ENCODE measurements around the gene CSNK1A1L.

CSNK1A1L gene

DNA sequence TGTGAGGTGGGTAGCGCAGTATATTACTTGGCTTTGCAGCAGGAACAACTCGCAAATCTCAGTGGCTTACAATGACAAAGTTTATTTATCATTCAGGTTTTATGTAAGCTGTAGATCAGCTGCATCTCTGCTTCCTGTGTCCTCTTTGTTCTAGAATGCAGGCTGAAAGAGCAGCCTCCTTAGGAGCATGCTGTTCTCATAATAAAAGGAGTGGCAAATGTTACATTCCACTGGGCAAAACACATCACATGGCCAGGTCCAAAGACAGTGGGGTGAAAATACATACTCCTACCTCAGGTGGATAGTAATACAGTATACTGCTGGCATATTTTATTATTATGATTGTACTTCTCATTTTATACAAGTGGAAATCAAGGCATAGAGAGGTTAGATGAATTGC lies 1.2 kb upstream of the CSNK1A1L start:
- Histone ChIP-seq H3K79me2 (ENCODE audit: low read length) (no peaks in the 10 kb centered on the region), H3K9ac (ENCODE audit: low read length) (no peak overlapping the region), H2AFZ (ENCODE audit: low read depth, low read length) (no peak overlapping the region), H4K20me1 (ENCODE audit: insufficient read depth, low read length) (no peaks in the 10 kb centered on the region), H3K4me3 (ENCODE audit: low read length) (no peak overlapping the region), H3K36me3 (replicated peaks; ENCODE audit: low read depth, low read length) (no peaks in the 10 kb centered on the region), H3K27ac (ENCODE audit: low read length) (no peak overlapping the region), H3K9me3 (ENCODE audit: insufficient read depth, low read length) (no peaks in the 10 kb centered on the region), H3K4me1 (ENCODE audit: low read length) (no peaks in the 10 kb centered on the region), H3K4me2 (ENCODE audit: low read length) (no peak overlapping the region), H3K27me3 (ENCODE audit: low read depth, low read length) (peaks cover 9% of the 10 kb centered on the region; the same call in 1 of the 2 replicates)
- TF ChIP-seq, protein P1, sequence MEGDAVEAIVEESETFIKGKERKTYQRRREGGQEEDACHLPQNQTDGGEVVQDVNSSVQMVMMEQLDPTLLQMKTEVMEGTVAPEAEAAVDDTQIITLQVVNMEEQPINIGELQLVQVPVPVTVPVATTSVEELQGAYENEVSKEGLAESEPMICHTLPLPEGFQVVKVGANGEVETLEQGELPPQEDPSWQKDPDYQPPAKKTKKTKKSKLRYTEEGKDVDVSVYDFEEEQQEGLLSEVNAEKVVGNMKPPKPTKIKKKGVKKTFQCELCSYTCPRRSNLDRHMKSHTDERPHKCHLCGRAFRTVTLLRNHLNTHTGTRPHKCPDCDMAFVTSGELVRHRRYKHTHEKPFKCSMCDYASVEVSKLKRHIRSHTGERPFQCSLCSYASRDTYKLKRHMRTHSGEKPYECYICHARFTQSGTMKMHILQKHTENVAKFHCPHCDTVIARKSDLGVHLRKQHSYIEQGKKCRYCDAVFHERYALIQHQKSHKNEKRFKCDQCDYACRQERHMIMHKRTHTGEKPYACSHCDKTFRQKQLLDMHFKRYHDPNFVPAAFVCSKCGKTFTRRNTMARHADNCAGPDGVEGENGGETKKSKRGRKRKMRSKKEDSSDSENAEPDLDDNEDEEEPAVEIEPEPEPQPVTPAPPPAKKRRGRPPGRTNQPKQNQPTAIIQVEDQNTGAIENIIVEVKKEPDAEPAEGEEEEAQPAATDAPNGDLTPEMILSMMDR (IDR thresholded peaks at IDR 0.05; ENCODE audit: low read depth, low read length) = no peak
- TF ChIP-seq EZH2phosphoT487 (IDR thresholded peaks at IDR 0.05; ENCODE audit: low read depth) = no peak

DNA sequence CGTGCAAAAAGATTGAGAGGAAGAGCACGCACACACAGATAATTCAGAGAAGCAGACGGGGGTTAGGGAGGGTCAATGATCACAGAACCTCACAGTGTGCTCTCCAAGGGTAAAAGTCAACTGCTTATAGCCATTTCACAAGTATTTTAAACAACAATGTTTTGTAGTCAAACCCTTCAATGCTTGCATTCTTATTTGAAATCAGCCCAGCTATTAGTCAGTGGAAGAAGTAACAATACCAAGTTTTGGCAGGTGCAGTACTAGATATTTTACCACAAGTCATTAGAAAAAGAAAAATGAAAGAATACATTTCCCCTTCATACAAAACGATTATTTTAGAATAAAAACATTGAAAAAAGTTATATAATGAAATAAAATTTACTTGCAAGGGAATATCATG lies 2.6 kb downstream of the CSNK1A1L start:
- no peak overlapping the region for H3K4me3 ChIP-seq (ENCODE audit: low read length)
- TF ChIP-seq, protein P1 (IDR thresholded peaks at IDR 0.05; ENCODE audit: low read depth, low read length) = no peak
- no peak for TF ChIP-seq EZH2phosphoT487 (IDR thresholded peaks at IDR 0.05; ENCODE audit: low read depth)
- no peak overlapping the region for H2AFZ ChIP-seq (ENCODE audit: low read depth, low read length)
- no peak overlapping the region for H3K4me2 ChIP-seq (ENCODE audit: low read length)
- no peaks in the 10 kb centered on the region for H3K9me3 ChIP-seq (ENCODE audit: insufficient read depth, low read length)
- H3K9ac ChIP-seq (ENCODE audit: low read length) = no peak overlapping the region
- peaks cover 9% of the 10 kb centered on the region; the same call in 1 of the 2 replicates for H3K27me3 ChIP-seq (ENCODE audit: low read depth, low read length)
- H3K79me2 ChIP-seq (ENCODE audit: low read length) = no peaks in the 10 kb centered on the region
- no peaks in the 10 kb centered on the region for H3K4me1 ChIP-seq (ENCODE audit: low read length)
- no peak overlapping the region for H3K27ac ChIP-seq (ENCODE audit: low read length)
- no peaks in the 10 kb centered on the region for H3K36me3 ChIP-seq (replicated peaks; ENCODE audit: low read depth, low read length)
- H4K20me1 ChIP-seq (ENCODE audit: insufficient read depth, low read length) = no peaks in the 10 kb centered on the region

DNA sequence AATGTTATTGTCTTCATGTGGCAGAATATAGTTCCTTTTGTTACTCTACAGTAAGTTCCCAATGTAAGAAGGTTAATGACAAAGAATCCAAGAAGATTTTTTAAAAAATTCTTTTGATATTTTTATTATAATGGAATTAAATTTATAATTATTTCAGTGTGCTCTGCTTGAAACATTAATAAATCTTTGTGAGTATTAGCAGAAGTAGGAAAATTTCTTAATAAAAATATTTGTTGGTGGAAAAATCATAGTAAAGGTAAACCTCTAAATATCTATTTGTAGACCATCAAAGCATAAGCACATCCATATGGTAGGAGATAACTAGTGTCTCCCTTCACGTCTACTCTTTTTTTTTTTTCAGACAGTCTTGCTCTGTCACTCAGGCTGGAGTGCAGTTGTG lies 4.3 kb downstream of the CSNK1A1L start:
- Histone ChIP-seq H3K4me3 (ENCODE audit: low read length) (no peak overlapping the region), H3K27me3 (ENCODE audit: low read depth, low read length) (no peaks in the 10 kb centered on the region), H3K27ac (ENCODE audit: low read length) (no peak overlapping the region), H3K36me3 (replicated peaks; ENCODE audit: low read depth, low read length) (no peaks in the 10 kb centered on the region), H2AFZ (ENCODE audit: low read depth, low read length) (no peak overlapping the region), H3K79me2 (ENCODE audit: low read length) (no peaks in the 10 kb centered on the region), H3K9ac (ENCODE audit: low read length) (no peak overlapping the region), H3K9me3 (ENCODE audit: insufficient read depth, low read length) (no peaks in the 10 kb centered on the region), H4K20me1 (ENCODE audit: insufficient read depth, low read length) (no peaks in the 10 kb centered on the region), H3K4me2 (ENCODE audit: low read length) (no peak overlapping the region), H3K4me1 (ENCODE audit: low read length) (no peaks in the 10 kb centered on the region)
- TF ChIP-seq, protein P1 (IDR thresholded peaks at IDR 0.05; ENCODE audit: low read depth, low read length) = no peak
- TF ChIP-seq EZH2phosphoT487 (IDR thresholded peaks at IDR 0.05; ENCODE audit: low read depth) = no peak

DNA sequence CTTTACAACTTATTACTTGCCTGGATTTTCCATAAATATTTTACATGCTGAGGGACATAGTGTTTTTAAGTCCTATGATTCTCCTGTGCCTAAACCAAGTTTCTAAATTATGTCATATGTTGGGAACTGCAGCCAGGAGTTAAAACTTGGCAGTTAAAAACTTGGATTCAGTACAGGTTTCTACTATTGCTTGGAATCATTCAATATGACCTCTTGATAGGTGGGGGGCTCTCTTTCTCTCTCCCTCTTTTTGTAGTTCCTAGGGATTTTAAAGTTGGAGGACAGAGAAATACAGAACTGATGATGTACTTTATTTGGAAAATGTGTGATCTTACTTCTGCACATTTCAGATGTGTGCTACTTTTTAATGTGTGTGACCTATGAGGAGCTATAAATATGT lies 4.7 kb downstream of the CSNK1A1L start:
- Histone ChIP-seq H2AFZ (ENCODE audit: low read depth, low read length) (no peak overlapping the region), H3K9ac (ENCODE audit: low read length) (no peak overlapping the region), H3K9me3 (ENCODE audit: insufficient read depth, low read length) (no peaks in the 10 kb centered on the region), H3K79me2 (ENCODE audit: low read length) (no peaks in the 10 kb centered on the region), H3K4me2 (ENCODE audit: low read length) (no peak overlapping the region), H3K27ac (ENCODE audit: low read length) (no peak overlapping the region), H3K4me1 (ENCODE audit: low read length) (no peaks in the 10 kb centered on the region), H3K36me3 (replicated peaks; ENCODE audit: low read depth, low read length) (no peaks in the 10 kb centered on the region), H3K4me3 (ENCODE audit: low read length) (no peak overlapping the region), H3K27me3 (ENCODE audit: low read depth, low read length) (no peaks in the 10 kb centered on the region), H4K20me1 (ENCODE audit: insufficient read depth, low read length) (no peaks in the 10 kb centered on the region)
- no peak for TF ChIP-seq EZH2phosphoT487 (IDR thresholded peaks at IDR 0.05; ENCODE audit: low read depth)
- TF ChIP-seq, protein P1 (IDR thresholded peaks at IDR 0.05; ENCODE audit: low read depth, low read length) = no peak

Measured in OCI-LY3 (cell line).